ENCODE results near the gene LUC7L3.

Gene LUC7L3

GRCh38 chr17:50790618-50791017 is 71.2 kb downstream of the LUC7L3 start:
- Histone ChIP-seq H3K27ac (no peak overlapping the region), H3K36me3 (replicated peaks) (no peaks in the 10 kb centered on the region), H3K4me3 (ENCODE audit: low read depth, low read length) (no peak overlapping the region), H3K27me3 (replicated peaks) (no peaks in the 10 kb centered on the region)
- no peak for DNase-seq
- in situ Hi-C loops (cut with HindIII; ENCODE audit: low pct_ligation_motif_present, low sequenced_read_pairs): no loop called here
- TF ChIP-seq CTCF (IDR thresholded peaks at IDR 0.05; ENCODE audit: low read depth, low read length, missing control alignments): no peak

GRCh38 chr17:50792132-50792531 is 72.7 kb downstream of the LUC7L3 start:
- in situ Hi-C loops (cut with HindIII; ENCODE audit: low pct_ligation_motif_present, low sequenced_read_pairs): no loop called here
- no peak for TF ChIP-seq CTCF (IDR thresholded peaks at IDR 0.05; ENCODE audit: low read depth, low read length, missing control alignments)
- H3K27ac ChIP-seq: no peak overlapping the region
- DNase-seq: no peak
- H3K36me3 ChIP-seq (replicated peaks): no peaks in the 10 kb centered on the region
- no peaks in the 10 kb centered on the region for H3K27me3 ChIP-seq (replicated peaks)
- H3K4me3 ChIP-seq (ENCODE audit: low read depth, low read length): no peak overlapping the region

GRCh38 chr17:50793007-50793406 is 73.6 kb downstream of the LUC7L3 start:
- Histone ChIP-seq H3K4me3 (ENCODE audit: low read depth, low read length) (no peak overlapping the region), H3K27me3 (replicated peaks) (no peaks in the 10 kb centered on the region), H3K36me3 (replicated peaks) (no peaks in the 10 kb centered on the region), H3K27ac (no peak overlapping the region)
- no peak for TF ChIP-seq CTCF (IDR thresholded peaks at IDR 0.05; ENCODE audit: low read depth, low read length, missing control alignments)
- DNase-seq: no peak
- in situ Hi-C loops (cut with HindIII; ENCODE audit: low pct_ligation_motif_present, low sequenced_read_pairs): no loop called here

- in situ Hi-C loops (cut with HindIII; ENCODE audit: low pct_ligation_motif_present, low sequenced_read_pairs): no loop called here
- H3K27ac ChIP-seq: no peak overlapping the region
- no peak for DNase-seq
- H3K27me3 ChIP-seq (replicated peaks): no peaks in the 10 kb centered on the region
- no peaks in the 10 kb centered on the region for H3K36me3 ChIP-seq (replicated peaks)
- no peak overlapping the region for H3K4me3 ChIP-seq (ENCODE audit: low read depth, low read length)
- no peak for TF ChIP-seq CTCF (IDR thresholded peaks at IDR 0.05; ENCODE audit: low read depth, low read length, missing control alignments)
These were observed 75.0 kb downstream of the LUC7L3 start for GRCh38 chr17:50794361-50794760.

GRCh38 chr17:50797135-50797810 is 77.9 kb downstream of the LUC7L3 start:
- no peak overlapping the region for H3K27ac ChIP-seq
- no peak for DNase-seq
- no peaks in the 10 kb centered on the region for H3K36me3 ChIP-seq (replicated peaks)
- no peak for TF ChIP-seq CTCF (IDR thresholded peaks at IDR 0.05; ENCODE audit: low read depth, low read length, missing control alignments)
- in situ Hi-C loops (cut with HindIII; ENCODE audit: low pct_ligation_motif_present, low sequenced_read_pairs): no loop called here
- no peaks in the 10 kb centered on the region for H3K27me3 ChIP-seq (replicated peaks)
- no peak overlapping the region for H3K4me3 ChIP-seq (ENCODE audit: low read depth, low read length)
